22Rv1 (cell line): Measurements from ENCODE around the gene KISS1R.

ENCODE experiments used
- CTCF ChIP-seq: fragments of 450-650 bp; IDR thresholded peaks from 2 replicates; pipeline ENCODE4 v1.5.1; 2017; ENCODE audit warnings: mild to moderate bottlenecking
- ZFX ChIP-seq: fragments of 450-650 bp; IDR thresholded peaks from 2 replicates; pipeline ENCODE4 v1.6.1; 2017; ENCODE audit warnings: antibody characterized with exemption, borderline replicate concordance

- TF ChIP-seq CTCF (no peak), ZFX (no peak)
Observed at GRCh38 chr19:912181-913079, 4.7 kb upstream of the KISS1R start.
